ENCODE measurements around the gene RABAC1. TPM values are rescaled to one million over a fixed set of nuclear protein-coding genes. Genes with fewer than 3 reads are reported as not detected.

The RABAC1 gene
- total and polyA plus RNA-seq, 2 experiments from 2014 or later: 151 to 206 TPM

DNA sequence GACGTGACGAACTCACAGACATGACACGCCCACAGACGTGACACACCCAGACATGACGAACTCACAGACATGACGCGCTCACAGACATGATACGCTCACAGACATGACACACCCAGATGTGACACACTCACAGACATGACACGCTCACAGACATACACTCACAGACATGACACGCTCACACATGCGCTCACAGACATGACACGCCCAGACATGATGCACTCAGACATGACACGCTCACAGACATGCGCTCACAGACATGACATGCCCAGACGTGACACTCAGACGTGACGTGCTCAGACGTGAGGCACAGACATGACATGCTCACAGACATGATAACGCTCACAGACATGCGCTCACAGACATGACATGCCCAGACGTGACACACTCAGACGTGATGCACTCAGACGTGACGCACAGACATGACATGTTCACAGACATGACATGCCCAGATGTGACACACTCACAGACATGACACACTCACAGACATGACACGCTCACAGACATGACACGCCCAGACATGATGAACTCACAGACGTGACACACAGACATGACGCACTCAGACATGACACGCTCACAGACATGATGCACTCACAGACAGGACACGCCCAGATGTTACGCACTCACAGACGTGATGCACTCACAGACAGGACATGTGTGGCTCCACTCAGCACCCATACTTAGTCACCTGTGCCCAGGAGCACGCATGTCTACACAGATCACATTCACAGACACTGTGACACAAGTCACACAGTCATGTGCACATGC is 39.0 kb downstream of the RABAC1 start (continued):
- TF ChIP-seq, protein P1, sequence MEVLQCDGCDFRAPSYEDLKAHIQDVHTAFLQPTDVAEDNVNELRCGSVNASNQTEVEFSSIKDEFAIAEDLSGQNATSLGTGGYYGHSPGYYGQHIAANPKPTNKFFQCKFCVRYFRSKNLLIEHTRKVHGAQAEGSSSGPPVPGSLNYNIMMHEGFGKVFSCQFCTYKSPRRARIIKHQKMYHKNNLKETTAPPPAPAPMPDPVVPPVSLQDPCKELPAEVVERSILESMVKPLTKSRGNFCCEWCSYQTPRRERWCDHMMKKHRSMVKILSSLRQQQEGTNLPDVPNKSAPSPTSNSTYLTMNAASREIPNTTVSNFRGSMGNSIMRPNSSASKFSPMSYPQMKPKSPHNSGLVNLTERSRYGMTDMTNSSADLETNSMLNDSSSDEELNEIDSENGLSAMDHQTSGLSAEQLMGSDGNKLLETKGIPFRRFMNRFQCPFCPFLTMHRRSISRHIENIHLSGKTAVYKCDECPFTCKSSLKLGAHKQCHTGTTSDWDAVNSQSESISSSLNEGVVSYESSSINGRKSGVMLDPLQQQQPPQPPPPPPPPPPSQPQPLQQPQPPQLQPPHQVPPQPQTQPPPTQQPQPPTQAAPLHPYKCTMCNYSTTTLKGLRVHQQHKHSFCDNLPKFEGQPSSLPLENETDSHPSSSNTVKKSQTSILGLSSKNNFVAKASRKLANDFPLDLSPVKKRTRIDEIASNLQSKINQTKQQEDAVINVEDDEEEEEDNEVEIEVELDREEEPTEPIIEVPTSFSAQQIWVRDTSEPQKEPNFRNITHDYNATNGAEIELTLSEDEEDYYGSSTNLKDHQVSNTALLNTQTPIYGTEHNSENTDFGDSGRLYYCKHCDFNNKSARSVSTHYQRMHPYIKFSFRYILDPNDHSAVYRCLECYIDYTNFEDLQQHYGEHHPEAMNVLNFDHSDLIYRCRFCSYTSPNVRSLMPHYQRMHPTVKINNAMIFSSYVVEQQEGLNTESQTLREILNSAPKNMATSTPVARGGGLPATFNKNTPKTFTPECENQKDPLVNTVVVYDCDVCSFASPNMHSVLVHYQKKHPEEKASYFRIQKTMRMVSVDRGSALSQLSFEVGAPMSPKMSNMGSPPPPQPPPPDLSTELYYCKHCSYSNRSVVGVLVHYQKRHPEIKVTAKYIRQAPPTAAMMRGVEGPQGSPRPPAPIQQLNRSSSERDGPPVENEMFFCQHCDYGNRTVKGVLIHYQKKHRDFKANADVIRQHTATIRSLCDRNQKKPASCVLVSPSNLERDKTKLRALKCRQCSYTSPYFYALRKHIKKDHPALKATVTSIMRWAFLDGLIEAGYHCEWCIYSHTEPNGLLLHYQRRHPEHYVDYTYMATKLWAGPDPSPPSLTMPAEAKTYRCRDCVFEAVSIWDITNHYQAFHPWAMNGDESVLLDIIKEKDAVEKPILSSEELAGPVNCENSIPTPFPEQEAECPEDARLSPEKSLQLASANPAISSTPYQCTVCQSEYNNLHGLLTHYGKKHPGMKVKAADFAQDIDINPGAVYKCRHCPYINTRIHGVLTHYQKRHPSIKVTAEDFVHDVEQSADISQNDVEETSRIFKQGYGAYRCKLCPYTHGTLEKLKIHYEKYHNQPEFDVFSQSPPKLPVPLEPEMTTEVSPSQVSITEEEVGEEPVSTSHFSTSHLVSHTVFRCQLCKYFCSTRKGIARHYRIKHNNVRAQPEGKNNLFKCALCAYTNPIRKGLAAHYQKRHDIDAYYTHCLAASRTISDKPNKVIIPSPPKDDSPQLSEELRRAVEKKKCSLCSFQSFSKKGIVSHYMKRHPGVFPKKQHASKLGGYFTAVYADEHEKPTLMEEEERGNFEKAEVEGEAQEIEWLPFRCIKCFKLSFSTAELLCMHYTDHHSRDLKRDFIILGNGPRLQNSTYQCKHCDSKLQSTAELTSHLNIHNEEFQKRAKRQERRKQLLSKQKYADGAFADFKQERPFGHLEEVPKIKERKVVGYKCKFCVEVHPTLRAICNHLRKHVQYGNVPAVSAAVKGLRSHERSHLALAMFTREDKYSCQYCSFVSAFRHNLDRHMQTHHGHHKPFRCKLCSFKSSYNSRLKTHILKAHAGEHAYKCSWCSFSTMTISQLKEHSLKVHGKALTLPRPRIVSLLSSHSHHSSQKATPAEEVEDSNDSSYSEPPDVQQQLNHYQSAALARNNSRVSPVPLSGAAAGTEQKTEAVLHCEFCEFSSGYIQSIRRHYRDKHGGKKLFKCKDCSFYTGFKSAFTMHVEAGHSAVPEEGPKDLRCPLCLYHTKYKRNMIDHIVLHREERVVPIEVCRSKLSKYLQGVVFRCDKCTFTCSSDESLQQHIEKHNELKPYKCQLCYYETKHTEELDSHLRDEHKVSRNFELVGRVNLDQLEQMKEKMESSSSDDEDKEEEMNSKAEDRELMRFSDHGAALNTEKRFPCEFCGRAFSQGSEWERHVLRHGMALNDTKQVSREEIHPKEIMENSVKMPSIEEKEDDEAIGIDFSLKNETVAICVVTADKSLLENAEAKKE (CRISPR knock-in tag; IDR thresholded peaks at IDR 0.05): no peak
- TF ChIP-seq POLR2AphosphoS5 (IDR thresholded peaks at IDR 0.05; ENCODE audit: low read depth) (no peak), NANOG (IDR thresholded peaks at IDR 0.05; ENCODE audit: borderline replicate concordance) (no peak), STAT1 (IDR thresholded peaks at IDR 0.05; ENCODE audit: unreplicated experiment) (no peak)
- TF ChIP-seq, protein P2, sequence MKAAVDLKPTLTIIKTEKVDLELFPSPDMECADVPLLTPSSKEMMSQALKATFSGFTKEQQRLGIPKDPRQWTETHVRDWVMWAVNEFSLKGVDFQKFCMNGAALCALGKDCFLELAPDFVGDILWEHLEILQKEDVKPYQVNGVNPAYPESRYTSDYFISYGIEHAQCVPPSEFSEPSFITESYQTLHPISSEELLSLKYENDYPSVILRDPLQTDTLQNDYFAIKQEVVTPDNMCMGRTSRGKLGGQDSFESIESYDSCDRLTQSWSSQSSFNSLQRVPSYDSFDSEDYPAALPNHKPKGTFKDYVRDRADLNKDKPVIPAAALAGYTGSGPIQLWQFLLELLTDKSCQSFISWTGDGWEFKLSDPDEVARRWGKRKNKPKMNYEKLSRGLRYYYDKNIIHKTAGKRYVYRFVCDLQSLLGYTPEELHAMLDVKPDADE (IDR thresholded peaks at IDR 0.05): no peak
- TF ChIP-seq, protein P3, sequence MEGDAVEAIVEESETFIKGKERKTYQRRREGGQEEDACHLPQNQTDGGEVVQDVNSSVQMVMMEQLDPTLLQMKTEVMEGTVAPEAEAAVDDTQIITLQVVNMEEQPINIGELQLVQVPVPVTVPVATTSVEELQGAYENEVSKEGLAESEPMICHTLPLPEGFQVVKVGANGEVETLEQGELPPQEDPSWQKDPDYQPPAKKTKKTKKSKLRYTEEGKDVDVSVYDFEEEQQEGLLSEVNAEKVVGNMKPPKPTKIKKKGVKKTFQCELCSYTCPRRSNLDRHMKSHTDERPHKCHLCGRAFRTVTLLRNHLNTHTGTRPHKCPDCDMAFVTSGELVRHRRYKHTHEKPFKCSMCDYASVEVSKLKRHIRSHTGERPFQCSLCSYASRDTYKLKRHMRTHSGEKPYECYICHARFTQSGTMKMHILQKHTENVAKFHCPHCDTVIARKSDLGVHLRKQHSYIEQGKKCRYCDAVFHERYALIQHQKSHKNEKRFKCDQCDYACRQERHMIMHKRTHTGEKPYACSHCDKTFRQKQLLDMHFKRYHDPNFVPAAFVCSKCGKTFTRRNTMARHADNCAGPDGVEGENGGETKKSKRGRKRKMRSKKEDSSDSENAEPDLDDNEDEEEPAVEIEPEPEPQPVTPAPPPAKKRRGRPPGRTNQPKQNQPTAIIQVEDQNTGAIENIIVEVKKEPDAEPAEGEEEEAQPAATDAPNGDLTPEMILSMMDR (conservative IDR thresholded peaks at IDR 0.05; ENCODE audit: low read depth in 2 of 2): no peak
- TF ChIP-seq, protein P4, sequence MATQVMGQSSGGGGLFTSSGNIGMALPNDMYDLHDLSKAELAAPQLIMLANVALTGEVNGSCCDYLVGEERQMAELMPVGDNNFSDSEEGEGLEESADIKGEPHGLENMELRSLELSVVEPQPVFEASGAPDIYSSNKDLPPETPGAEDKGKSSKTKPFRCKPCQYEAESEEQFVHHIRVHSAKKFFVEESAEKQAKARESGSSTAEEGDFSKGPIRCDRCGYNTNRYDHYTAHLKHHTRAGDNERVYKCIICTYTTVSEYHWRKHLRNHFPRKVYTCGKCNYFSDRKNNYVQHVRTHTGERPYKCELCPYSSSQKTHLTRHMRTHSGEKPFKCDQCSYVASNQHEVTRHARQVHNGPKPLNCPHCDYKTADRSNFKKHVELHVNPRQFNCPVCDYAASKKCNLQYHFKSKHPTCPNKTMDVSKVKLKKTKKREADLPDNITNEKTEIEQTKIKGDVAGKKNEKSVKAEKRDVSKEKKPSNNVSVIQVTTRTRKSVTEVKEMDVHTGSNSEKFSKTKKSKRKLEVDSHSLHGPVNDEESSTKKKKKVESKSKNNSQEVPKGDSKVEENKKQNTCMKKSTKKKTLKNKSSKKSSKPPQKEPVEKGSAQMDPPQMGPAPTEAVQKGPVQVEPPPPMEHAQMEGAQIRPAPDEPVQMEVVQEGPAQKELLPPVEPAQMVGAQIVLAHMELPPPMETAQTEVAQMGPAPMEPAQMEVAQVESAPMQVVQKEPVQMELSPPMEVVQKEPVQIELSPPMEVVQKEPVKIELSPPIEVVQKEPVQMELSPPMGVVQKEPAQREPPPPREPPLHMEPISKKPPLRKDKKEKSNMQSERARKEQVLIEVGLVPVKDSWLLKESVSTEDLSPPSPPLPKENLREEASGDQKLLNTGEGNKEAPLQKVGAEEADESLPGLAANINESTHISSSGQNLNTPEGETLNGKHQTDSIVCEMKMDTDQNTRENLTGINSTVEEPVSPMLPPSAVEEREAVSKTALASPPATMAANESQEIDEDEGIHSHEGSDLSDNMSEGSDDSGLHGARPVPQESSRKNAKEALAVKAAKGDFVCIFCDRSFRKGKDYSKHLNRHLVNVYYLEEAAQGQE (IDR thresholded peaks at IDR 0.05; ENCODE audit: unreplicated experiment): no peak
